Pancreas (tissue), 10 donors: ENCODE measurements around the gene GATD1. TPM values are rescaled to one million over a fixed set of nuclear protein-coding genes. Genes with fewer than 3 reads are reported as not detected.
A peak's percentile ranks its signal among the peaks of the same experiment; 100 is the strongest.
"Not testable (repeated sequence)": the region's sequence is repeated elsewhere in the genome, so short reads cannot be mapped to it uniquely, and the experiment has no call there.

Source experiments
- ATAC-seq, 4 donors: fragments of 200-7000 bp; cut with Tn5 transposase; one replicate each; pipeline versions ENCODE4 v1.8.0 to v1.9.1; 2020; ENCODE audit warnings: mild to moderate bottlenecking in 4 of 4, moderate library complexity in 4 of 4
- DNase-seq, 6 donors: peaks; one replicate each; pipeline ENCODE4 v3.0.0-alpha.2; 2020
- FAIRE-seq: peaks from 2 replicates; lab custom pipeline; 2012; peaks lifted over from hg19 to GRCh38; lab: Jason Lieb, UNC
- H3K27ac ChIP-seq, 4 donors: fragments of 200-600 bp; sonication (generic); 1 replicate in 3 of 4; 2 replicates in 1 of 4; pipeline versions ENCODE4 v1.5.0 to v1.8.0; 2020
- H3K27me3 ChIP-seq, 4 donors: fragments of 200-600 bp; one replicate each; pipeline ENCODE4 v1.8.0; 2021
- H3K36me3 ChIP-seq, 3 donors: fragments of 200-600 bp; sonication (generic) in 1 of 3; one replicate each; pipeline versions ENCODE4 v1.5.0 to v1.8.0; 2020 to 2021
- H3K4me1 ChIP-seq, 3 donors: fragments of 200-600 bp; one replicate each; pipeline ENCODE4 v1.8.0; 2021
- H3K4me3 ChIP-seq, 4 donors: fragments of 200-600 bp; sonication (generic) in 2 of 4; one replicate each; pipeline versions ENCODE4 v1.5.0 to v1.8.0; 2020 to 2021
- H3K9me3 ChIP-seq, 4 donors: fragments of 200-600 bp; one replicate each; pipeline ENCODE4 v1.8.0; 2021
- CTCF ChIP-seq, 4 donors: fragments of 200-600 bp; sonication (generic) in 3 of 4; IDR thresholded peaks; one replicate each; pipeline versions ENCODE4 v1.5.0 to v1.8.0; 2021; ENCODE audit warnings: antibody characterized with exemption in 4 of 4
- WGBS, 2 donors: extraction: QIAGEN DNeasy Blood & Tissue Kit; methylation state at CpG; one replicate each; pipeline ENCODE4 v1.1.7; 2013; 5-methylcytosine and 5-hydroxymethylcytosine counted together
- intact Hi-C, 3 donors: fragments of 100-400 bp; cut with DNase I; formaldehyde crosslinking; loops; one replicate each; pipeline versions ENCODE4 v1.11.1 to v1.14.2; 2022
- polyA plus RNA-seq, 2 donors: library from polyadenylated mRNA; stranded (reverse); fragments of 200-250 nt; gene quantifications; one replicate each; pipeline ENCODE4 v1.2.3, GENCODE V29; 2013
- total RNA-seq, 6 donors: library from RNA; stranded (reverse); fragmentation: NEBNext Ultra II Directional in 4 of 6; extraction: Animal tissue kit (Norgen Biotek cat#: 25700) in 4 of 6; gene quantifications; one replicate each; pipeline versions ENCODE4 v1.2.1 to v1.2.4, GENCODE V29; 2021 to 2023
- donor health status: healthy with polysubstance abuse.
- donor health status: DM: no; HTN: no; CAD: no; lungs with moderate emphysema.
- donor health status: DM: no; HTN: no; CAD: no.
- donor health status: control.
- donor health status: control.
- donor health status: Bipolar disorder and iron deficiency.
- donor health status: DM: yes; HTN: yes; CAD: no.
- donor health status: DM: no; HTN: no; CAD: no.
- donor health status: DM: no; HTN: no; CAD: no.
- donor health status: DM: yes; HTN: yes; CAD: no.

Gene GATD1
- total and polyA plus RNA-seq, 8 donors = 13.6 to 43.2 (median 21.5) TPM

GRCh38 chr11:742156-742546 is 35.1 kb downstream of the GATD1 start:
- intact Hi-C loops = no loop called here
- ATAC-seq (no peak), FAIRE-seq (no peak), DNase-seq (no peak)
- Histone ChIP-seq H3K27ac (no peak overlapping the region), H3K36me3 (no peaks in the 10 kb centered on the region), H3K4me3 (no peak overlapping the region), H3K4me1 (peaks cover 0 to 3% (median 0%) of the 10 kb centered on the region in 3 donors), H3K9me3 (no peaks in the 10 kb centered on the region), H3K27me3 (no peaks in the 10 kb centered on the region)
- WGBS, 2 donors = 86 to 97% methylated on average over 3 of the region's 3 CpGs
- no peak for TF ChIP-seq CTCF (IDR thresholded peaks at IDR 0.05)

- H3K9me3 ChIP-seq, H3K27me3 ChIP-seq, H3K4me1 ChIP-seq, DNase-seq, H3K27ac ChIP-seq, H3K36me3 ChIP-seq, H3K4me3 ChIP-seq, ATAC-seq, FAIRE-seq, intact Hi-C loops: not testable (repeated sequence)
- 61 to 67% methylated on average over 10 of the region's 10 CpGs for WGBS, 2 donors
Observed at GRCh38 chr11:737899-738298, 39.4 kb downstream of the GATD1 start.

- Histone ChIP-seq H3K4me1 (no peaks in the 10 kb centered on the region), H3K27ac (no peak overlapping the region), H3K27me3 (no peaks in the 10 kb centered on the region), H3K36me3 (no peaks in the 10 kb centered on the region), H3K9me3 (no peaks in the 10 kb centered on the region), H3K4me3 (no peak overlapping the region)
- ATAC-seq (no peak), DNase-seq (no peak), FAIRE-seq (no peak)
- intact Hi-C loops = no loop called here
- TF ChIP-seq CTCF (IDR thresholded peaks at IDR 0.05) = no peak
- 66 to 70% methylated on average over 11 of the region's 11 CpGs for WGBS, 2 donors
Observed at GRCh38 chr11:737366-737765, 39.9 kb downstream of the GATD1 start.

- H3K9me3 ChIP-seq, FAIRE-seq, DNase-seq, H3K4me1 ChIP-seq, H3K36me3 ChIP-seq, H3K27me3 ChIP-seq, ATAC-seq, H3K27ac ChIP-seq, H3K4me3 ChIP-seq, intact Hi-C loops: not testable (repeated sequence)
- WGBS, 2 donors = 89 to 92% methylated on average over 20 to 26 of the region's 26 CpGs
Observed at GRCh38 chr11:734541-734940, 42.7 kb downstream of the GATD1 start.

- Histone ChIP-seq H3K36me3 (no peaks in the 10 kb centered on the region), H3K4me3 (no peak overlapping the region), H3K27me3 (no peaks in the 10 kb centered on the region), H3K9me3 (no peaks in the 10 kb centered on the region), H3K27ac (no peak overlapping the region), H3K4me1 (peaks cover 0 to under 1% (median 0%) of the 10 kb centered on the region in 3 donors)
- intact Hi-C loops = no loop called here
- no peak for TF ChIP-seq CTCF (IDR thresholded peaks at IDR 0.05)
- FAIRE-seq (no peak), DNase-seq (no peak), ATAC-seq (no peak)
- 70 to 73% methylated on average over 20 of the region's 20 CpGs for WGBS, 2 donors
Observed at GRCh38 chr11:733072-733471, 44.2 kb downstream of the GATD1 start.

- ATAC-seq (no peak), DNase-seq (peak in 3 of 6 donors; percentile 20 to 73 (median 40)), FAIRE-seq (no peak)
- Histone ChIP-seq H3K27me3 (no peaks in the 10 kb centered on the region), H3K27ac (no peak overlapping the region), H3K4me3 (no peak overlapping the region), H3K9me3 (no peaks in the 10 kb centered on the region), H3K36me3 (no peaks in the 10 kb centered on the region), H3K4me1 (peaks cover 8 to 15% (median 11%) of the 10 kb centered on the region in 3 donors)
- 25 to 27% methylated on average over 17 of the region's 17 CpGs for WGBS, 2 donors
- intact Hi-C loops = loop anchor here in 1 of 3 donors (10.0 kb wide), 1 partner anchor 175 kb away; no protein-coding TSS in a partner anchor
- TF ChIP-seq CTCF (IDR thresholded peaks at IDR 0.05) = no peak
Observed at GRCh38 chr11:729492-730074, 47.7 kb downstream of the GATD1 start.
